KMS-11 (cell line): ENCODE results near the gene LRRC25.
"Not testable (repeated sequence)": the region's sequence is repeated elsewhere in the genome, so short reads cannot be mapped to it uniquely, and the experiment has no call there.

ENCODE experiments used
- H2AFZ ChIP-seq: fragments of 200-600 bp; sonication (generic); 2 replicates; pipeline ENCODE4 v1.6.1; 2016; ENCODE audit warnings: antibody characterized with exemption, mixed run types, low read depth
- H3K27ac ChIP-seq: fragments of 200-600 bp; sonication (generic); 2 replicates; pipeline ENCODE4 v1.6.1; 2016; ENCODE audit warnings: mild to moderate bottlenecking, mixed run types
- H3K27me3 ChIP-seq: fragments of 200-600 bp; sonication (generic); 2 replicates; pipeline ENCODE4 v1.6.1; 2017; ENCODE audit warnings: mild to moderate bottlenecking, low read depth, mixed run types, moderate library complexity; ENCODE audit not compliant: insufficient read depth
- H3K36me3 ChIP-seq: fragments of 200-600 bp; sonication (generic); 2 replicates; pipeline ENCODE4 v1.6.1; 2017; ENCODE audit warnings: mild to moderate bottlenecking, mixed run types; ENCODE audit not compliant: insufficient read depth
- H3K4me1 ChIP-seq: fragments of 200-600 bp; sonication (generic); 2 replicates; pipeline ENCODE4 v1.6.1; 2016; ENCODE audit warnings: mild to moderate bottlenecking, low read depth, mixed run types; ENCODE audit not compliant: poor library complexity, severe bottlenecking
- H3K4me2 ChIP-seq: fragments of 200-600 bp; sonication (generic); 2 replicates; pipeline ENCODE4 v1.7.0; 2016; ENCODE audit warnings: mild to moderate bottlenecking, mixed run types
- H3K4me3 ChIP-seq: fragments of 200-600 bp; sonication (generic); IDR thresholded peaks from 2 replicates; pipeline ENCODE4 v1.6.1; 2017; ENCODE audit warnings: low read depth, low read length, mixed read lengths; ENCODE audit not compliant: insufficient read depth
- H3K79me2 ChIP-seq: fragments of 200-600 bp; sonication (generic); 2 replicates; pipeline ENCODE4 v1.6.1; 2016; ENCODE audit warnings: low read depth, mixed run types; ENCODE audit not compliant: insufficient read depth
- H3K9ac ChIP-seq: fragments of 200-600 bp; sonication (generic); 2 replicates; pipeline ENCODE4 v1.6.1; 2016; ENCODE audit warnings: mild to moderate bottlenecking, mixed run types
- H4K20me1 ChIP-seq: fragments of 200-600 bp; sonication (generic); 2 replicates; pipeline ENCODE4 v1.6.1; 2016; ENCODE audit warnings: mild to moderate bottlenecking, mixed run types; ENCODE audit not compliant: insufficient read depth
- CTCF ChIP-seq: fragments of 200-600 bp; sonication (generic); conservative IDR thresholded peaks from 2 replicates; pipeline ENCODE4 v1.6.1; 2017; ENCODE audit warnings: low read depth, mild to moderate bottlenecking, antibody characterized with exemption, low read length, moderate library complexity, mixed read lengths

Gene LRRC25

GRCh38 chr19:18362934-18363542 is 34.4 kb downstream of the LRRC25 start:
- H3K36me3 ChIP-seq, result no peaks in the 10 kb centered on the region
- no peak overlapping the region for H3K9ac ChIP-seq
- no peaks in the 10 kb centered on the region for H4K20me1 ChIP-seq
- TF ChIP-seq CTCF, result no peak
- H3K79me2 ChIP-seq, result no peaks in the 10 kb centered on the region
- peaks cover 3% of the 10 kb centered on the region for H3K4me1 ChIP-seq
- no peak overlapping the region for H2AFZ ChIP-seq
- H3K4me3 ChIP-seq, result no peak overlapping the region
- no peak overlapping the region for H3K4me2 ChIP-seq
- H3K27me3 ChIP-seq, result no peaks in the 10 kb centered on the region; the same call in 1 of the 2 replicates
- no peak overlapping the region for H3K27ac ChIP-seq

- H3K4me3 ChIP-seq, result no peak overlapping the region
- H3K4me2 ChIP-seq, result no peak overlapping the region
- TF ChIP-seq CTCF, result no peak
- no peaks in the 10 kb centered on the region; the same call in 1 of the 2 replicates for H3K27me3 ChIP-seq
- H3K36me3 ChIP-seq, result no peaks in the 10 kb centered on the region
- no peaks in the 10 kb centered on the region for H3K79me2 ChIP-seq
- no peak overlapping the region for H3K9ac ChIP-seq
- H4K20me1 ChIP-seq, result no peaks in the 10 kb centered on the region
- no peak overlapping the region for H2AFZ ChIP-seq
- no peak overlapping the region for H3K27ac ChIP-seq
- peaks cover 3% of the 10 kb centered on the region for H3K4me1 ChIP-seq
Measured at GRCh38 chr19:18361646-18362045, 35.8 kb downstream of the LRRC25 start.

DNA sequence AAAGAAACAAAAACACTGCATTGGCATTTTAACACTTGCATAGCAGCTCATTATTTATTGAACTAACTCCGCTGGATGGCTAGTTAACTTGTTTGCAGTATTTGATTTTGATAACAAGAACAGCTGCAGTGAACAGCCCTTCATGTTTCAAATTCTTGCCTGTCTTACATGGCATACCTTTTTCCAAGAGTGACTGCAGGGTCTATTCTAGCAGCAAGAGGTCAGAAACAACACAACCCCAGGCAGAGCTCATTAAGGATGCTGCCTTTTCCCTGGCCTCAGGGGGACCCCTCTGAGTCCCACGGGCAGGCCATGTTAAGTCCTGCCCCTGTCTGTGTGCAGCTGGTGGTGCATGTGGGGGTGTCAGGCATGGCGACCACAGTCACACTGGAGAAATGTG is 40.4 kb downstream of the LRRC25 start:
- H4K20me1 ChIP-seq, result no peaks in the 10 kb centered on the region
- no peak overlapping the region for H3K27ac ChIP-seq
- no peaks in the 10 kb centered on the region for H3K79me2 ChIP-seq
- H3K4me3 ChIP-seq, result no peak overlapping the region
- TF ChIP-seq CTCF, result no peak
- H3K27me3 ChIP-seq, result no peaks in the 10 kb centered on the region; the same call in 1 of the 2 replicates
- H3K4me1 ChIP-seq, result no peaks in the 10 kb centered on the region
- no peak overlapping the region for H2AFZ ChIP-seq
- no peak overlapping the region for H3K4me2 ChIP-seq
- H3K36me3 ChIP-seq, result no peaks in the 10 kb centered on the region
- no peak overlapping the region for H3K9ac ChIP-seq

DNA sequence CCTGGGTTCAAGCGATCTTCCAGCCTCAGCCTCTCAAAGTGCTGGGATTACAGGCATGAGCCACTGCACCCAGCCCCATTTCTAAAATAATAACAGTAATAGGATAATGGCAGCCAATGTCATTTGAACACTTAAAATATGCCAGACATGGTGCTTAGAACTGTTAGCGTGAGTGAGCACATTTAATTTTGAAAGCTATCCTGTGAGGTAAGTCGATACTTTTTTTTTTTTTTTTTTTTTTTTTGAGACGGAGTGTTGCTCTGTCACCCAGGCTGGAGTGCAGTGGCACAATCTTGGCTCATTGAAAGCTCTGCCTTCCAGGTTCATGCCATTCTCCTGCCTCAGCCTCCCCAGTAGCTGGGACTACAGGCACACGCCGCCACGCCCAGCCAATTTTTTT is 42.7 kb downstream of the LRRC25 start:
- not testable (repeated sequence) for H3K79me2 ChIP-seq, H3K4me3 ChIP-seq, H3K27ac ChIP-seq

GRCh38 chr19:18353378-18354005 is 43.9 kb downstream of the LRRC25 start:
- H3K4me3 ChIP-seq, result no peak overlapping the region
- H3K9ac ChIP-seq, result no peak overlapping the region
- H3K36me3 ChIP-seq, result no peaks in the 10 kb centered on the region
- no peaks in the 10 kb centered on the region for H3K4me1 ChIP-seq
- no peaks in the 10 kb centered on the region; the same call in 1 of the 2 replicates for H3K27me3 ChIP-seq
- no peak overlapping the region for H3K27ac ChIP-seq
- TF ChIP-seq CTCF, result no peak
- no peaks in the 10 kb centered on the region for H4K20me1 ChIP-seq
- H3K4me2 ChIP-seq, result no peak overlapping the region
- H2AFZ ChIP-seq, result no peak overlapping the region
- H3K79me2 ChIP-seq, result no peaks in the 10 kb centered on the region

More for the DNA sequence above, 42.7 kb downstream of the LRRC25 start:
- H3K4me1 ChIP-seq, H3K9ac ChIP-seq, H3K27me3 ChIP-seq, H3K4me2 ChIP-seq, H3K36me3 ChIP-seq, H2AFZ ChIP-seq, H4K20me1 ChIP-seq: not testable (repeated sequence)
